Measurements from ENCODE around the gene CD33.
"Not testable (repeated sequence)": the region's sequence is repeated elsewhere in the genome, so short reads cannot be mapped to it uniquely, and the experiment has no call there.

The CD33 gene

DNA sequence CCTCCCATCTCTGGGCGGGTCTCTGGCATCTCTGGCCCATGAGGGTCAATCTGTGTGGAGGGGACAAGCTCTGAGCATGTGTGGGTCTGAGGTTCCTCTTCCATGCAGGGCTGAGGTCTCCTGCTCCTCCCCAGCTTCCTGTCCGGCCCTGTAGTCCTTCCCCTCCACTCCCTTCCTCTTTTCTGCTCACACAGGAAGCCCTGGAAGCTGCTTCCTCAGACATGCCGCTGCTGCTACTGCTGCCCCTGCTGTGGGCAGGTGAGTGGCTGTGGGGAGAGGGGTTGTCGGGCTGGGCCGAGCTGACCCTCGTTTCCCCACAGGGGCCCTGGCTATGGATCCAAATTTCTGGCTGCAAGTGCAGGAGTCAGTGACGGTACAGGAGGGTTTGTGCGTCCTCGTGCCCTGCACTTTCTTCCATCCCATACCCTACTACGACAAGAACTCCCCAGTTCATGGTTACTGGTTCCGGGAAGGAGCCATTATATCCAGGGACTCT is at the start of gene CD33:
Gene CD33 (plus strand): TSS at position 183 of the 496 bp plus-strand sequence. CDS start 39 bp downstream, at position 222.
- not testable (repeated sequence) for DNase-seq

DNA sequence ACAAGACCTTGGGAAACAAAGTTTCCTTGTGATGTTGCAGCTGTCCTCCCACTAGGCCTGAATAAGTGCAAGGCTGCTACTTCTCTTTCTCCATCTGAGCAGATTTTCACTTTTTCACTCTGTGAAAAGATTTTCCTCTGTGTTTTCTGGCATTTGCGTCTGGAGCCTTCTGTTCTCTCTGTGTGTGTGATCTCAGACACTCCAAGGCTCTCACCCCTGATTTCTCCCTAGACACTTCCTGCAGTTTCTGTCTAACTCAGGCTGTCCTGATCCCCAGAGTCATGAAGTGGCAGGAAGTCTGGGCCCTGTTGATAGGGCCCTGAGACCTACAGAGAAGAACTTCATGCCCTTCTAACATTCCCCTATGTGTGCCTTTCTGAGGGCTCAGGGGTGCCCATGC is 45.6 kb upstream of the CD33 start:
- no peak for DNase-seq

DNA sequence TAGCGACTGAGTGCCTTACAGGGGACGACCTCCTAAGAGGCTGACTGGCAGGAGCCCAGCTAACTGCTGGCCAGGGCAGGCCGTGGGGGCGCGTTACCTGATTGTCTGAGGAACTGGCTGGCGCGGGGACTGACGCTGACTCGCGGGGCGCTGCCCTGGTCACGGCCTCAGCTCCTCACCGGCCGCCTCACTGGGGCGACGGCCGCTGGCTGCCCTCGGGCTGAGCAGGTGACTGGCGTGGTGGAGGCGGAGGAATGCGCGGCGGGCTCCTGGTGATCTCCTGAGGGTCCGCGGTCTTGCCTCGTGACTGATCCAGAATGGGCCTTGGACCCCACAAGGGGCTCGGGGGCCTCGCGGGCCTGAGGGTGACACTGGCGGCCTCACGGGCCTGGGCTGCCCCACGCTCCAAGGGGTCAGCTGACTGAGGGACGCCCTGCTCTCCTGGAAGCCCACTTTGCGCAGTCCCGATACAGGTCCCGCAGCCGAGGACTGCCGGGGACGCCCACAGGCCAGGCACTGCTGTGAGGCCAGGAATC is 43.4 kb upstream of the CD33 start:
- no peak for DNase-seq

DNA sequence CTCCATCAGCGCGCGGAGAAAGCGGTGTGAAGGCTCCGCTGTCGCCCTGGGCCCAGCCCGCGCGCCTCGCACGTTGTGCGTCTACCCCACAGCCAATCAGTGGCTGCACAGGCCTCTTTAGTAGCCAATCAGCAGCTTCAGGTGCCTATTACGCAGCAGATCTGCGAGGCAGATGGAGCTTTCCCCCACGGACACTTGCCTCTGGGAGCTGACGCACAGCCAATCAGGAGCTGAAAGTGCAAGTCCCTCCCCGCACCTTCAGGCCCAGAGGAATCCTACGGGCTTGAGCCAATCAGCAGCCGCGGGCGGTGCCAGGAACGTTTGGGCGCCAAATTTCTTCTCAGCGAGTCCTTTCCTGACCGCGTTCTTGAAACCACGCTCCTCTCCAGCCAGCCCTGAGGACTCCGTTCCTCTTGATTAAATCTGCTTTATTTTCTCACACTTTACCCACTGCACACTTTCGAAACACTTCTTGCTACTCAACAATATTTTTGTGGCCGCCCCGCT is 42.9 kb upstream of the CD33 start:
- no peak for DNase-seq

DNA sequence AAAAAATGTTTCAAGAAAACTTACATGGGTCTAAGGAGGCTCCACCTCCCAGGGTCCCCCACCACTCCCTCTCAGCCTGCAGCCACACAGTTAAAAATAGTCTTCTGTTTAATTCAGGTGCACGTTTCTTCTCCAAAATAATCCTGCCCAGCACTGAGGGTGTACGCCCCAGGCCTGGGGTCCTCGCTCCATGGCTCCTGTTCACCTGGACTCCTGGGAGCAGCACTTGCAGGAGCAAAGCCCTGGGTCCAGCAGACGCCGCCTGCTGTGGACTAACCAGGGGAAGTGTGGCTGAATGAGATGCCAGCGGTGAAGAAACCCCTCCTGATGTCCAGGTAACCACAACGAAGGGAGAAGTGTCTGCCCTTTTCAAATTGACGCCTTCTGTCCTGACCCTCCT is 41.3 kb upstream of the CD33 start:
- DNase-seq, result no peak

DNA sequence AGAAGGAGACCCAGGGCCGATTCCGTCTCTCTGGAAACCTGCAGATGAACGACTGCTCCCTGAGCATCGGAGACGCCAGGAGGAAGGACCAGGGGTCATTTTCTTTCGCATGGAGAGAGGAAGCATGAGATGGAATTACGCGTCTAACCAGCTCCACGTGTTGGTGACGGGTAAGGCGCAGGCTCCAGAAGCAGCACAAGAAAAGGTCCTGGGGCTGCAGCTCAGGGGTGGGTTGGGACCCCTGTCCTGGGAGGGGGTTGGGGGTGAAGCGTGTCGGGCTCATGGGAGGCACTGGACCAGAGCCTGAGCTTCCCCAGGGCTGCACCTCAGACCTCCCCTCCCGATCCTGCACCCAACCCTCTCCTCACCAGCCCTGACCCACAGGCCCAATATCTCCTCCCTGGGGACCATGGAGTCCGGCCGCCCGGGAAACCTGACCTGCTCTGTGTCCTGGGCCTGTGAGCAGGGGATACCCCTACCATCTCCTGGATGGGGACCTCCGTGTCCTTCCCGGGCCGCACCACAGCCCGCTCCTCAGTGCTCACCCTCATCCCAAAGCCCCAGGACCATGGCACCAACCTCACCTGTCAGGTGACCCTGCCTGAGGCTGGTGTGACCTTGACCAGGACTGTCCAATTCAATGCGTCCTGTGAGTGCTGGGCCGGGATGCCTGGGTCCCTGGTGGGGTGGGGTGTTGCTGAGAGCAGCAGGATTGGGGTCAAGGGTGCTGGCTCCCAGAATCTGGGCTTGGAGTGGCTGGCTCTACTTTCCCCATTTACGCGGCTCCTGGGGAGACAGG is 39.6 kb upstream of the CD33 start:
- DNase-seq, result no peak

DNA sequence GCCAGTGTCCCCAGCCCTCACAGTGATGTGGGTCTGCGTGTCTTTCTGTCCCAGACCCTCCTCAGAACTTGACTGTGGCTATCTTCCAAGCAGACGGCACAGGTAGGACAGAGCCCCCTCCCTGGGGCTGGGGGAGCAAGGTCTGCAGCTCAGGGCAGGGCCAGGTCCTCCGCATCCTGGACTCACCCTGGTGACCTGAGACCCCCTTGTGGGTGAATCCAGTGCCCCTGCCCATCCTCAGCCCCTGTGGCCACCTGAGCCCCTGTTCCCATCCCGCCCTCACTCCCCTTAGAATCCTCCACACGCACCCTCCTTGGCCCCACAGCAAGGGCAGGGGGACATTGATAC is 39.0 kb upstream of the CD33 start:
- DNase-seq, result no peak

DNA sequence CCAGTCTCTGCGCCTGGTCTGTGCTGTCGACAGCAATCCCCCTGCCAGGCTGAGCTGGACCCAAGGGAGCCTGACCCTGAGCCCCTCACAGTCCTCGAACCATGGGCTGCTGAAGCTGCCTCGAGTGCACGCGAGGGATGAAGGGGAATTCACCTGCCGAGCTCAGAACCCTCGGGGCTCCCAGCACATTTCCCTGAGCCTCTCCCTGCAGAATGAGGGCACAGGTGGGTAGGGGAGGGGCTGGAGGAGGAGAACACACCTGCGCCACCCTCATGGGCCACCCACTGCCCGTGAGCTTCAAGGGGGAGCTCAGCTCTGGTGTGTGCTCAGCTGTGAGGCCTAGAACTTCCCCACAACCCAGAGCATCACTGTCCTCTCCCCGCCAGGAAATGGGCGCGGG is 38.6 kb upstream of the CD33 start:
- DNase-seq, result no peak

DNA sequence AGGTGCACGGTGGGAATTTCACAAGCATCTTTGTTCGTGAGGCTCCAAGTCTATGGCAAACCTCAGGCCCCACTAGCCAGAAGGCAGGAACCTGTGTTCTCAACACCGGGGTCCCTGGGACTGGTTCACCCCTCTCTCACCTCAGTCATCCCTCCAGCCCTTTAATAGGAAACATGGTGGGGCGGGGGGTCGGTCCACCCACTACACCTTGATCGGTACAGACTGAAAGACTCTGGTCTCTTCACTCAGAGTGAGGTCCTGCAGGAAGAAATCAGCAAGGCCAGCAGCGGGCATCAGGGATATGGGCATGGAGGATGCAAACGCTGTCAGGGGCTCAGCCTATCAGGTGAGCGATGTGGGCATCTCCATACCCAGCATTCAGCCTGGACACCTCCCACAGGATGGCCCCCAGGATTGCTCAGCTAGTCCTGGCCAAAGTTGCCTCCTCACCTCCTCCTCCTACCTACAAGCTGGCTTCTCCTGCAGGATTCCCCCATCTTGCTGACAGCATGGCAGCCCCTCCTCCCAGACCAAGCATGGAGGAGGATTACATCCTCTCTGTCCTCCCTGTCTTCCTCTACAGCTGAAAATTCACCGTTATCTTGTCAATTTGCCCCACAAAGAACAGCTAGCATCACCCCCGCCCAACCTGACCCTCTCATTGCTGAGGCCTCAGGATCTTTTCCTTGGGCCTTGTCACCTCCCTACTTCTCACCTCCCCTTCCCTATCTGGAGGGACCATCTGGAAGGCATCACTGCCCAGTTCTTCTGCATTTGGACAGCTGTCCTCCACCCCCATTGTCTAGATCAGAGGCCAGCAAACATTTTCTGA is 37.3 kb upstream of the CD33 start:
- DNase-seq, result no peak

DNA sequence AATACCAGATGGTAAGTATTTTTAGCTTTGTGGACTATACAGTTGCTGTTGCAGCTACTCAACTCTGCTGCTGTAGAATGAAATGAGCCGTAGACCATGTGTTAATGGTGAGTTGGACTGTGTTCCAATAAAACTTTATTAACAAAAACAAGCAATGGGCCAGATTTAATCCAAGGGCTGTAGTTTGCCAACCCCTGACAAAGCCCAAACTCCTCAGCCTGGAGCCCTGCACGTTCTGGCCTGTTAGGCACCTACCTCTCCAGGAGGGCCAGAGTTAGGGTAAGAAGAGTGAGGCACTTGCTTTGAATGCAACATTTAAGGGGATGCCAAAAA is 36.7 kb upstream of the CD33 start:
- no peak for DNase-seq

DNA sequence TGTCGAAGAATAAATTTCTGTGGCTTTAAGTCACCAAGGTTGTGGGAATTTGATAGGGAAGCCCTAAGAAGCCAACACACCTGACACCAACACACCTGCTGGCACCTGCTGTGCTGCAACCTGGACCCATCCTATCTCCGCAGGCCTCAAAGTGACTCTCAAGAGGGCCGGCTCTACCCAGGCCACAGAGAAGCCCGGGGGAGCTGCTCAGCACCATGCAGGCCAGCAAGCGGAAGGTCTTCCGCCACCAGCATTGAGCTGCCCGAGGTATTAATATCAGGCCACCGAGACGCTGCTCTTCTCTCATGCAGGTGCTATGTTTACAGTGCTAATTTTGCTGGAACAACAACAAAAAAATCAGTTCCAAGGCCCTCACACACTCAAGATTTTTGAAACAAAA is 32.2 kb upstream of the CD33 start:
- DNase-seq, result no peak

DNA sequence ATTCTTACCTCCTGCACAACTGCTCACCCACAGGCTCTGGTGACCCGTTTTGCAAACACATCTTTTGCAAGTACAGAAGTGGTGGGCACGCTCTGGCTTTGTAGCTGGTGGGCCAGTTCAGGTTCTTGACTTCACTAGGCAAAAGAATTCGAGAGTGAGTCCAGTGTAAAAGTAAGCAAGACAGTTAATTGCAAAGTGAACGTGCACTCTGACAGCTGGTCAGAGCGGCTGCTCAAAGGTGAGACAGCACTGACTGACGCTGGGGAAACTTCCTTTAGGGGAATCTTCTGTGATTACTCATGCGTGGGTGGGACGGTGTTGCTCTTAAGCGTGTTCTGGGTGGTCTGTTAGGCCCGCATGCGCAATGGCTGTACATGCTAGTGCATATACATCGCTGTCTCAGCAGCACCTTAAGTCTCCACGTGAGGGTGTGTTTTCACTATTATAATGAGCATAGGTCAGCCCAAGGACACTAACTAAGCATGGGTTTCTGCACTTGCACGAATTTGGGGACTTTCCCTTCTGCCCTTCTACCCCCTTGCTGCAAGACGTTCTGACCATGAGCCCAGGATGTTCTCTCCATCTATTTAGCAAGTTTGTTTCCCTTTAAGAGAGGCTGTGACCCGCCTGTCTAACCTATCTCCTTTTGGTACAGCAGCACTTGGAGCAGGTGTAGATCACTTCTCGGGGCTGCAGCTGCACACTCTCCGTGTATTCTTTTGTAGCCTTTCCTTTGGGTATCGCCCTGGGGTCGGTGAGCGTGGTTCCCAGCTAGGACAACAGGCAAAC is 30.2 kb upstream of the CD33 start:
- no peak for DNase-seq

DNA sequence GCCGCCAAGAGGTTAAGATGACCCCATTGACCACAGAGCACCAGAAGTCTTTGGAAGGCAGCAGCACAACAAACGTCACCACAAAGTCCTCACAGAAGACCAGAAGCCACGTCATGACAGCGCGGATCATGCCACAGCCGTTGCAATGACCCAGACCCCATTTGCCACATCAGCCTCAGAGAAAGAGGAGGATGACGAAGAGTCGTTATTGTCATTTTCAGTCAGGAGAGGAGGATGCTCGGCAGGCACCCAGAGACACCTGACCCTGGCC is 29.6 kb upstream of the CD33 start:
- DNase-seq, result no peak

DNA sequence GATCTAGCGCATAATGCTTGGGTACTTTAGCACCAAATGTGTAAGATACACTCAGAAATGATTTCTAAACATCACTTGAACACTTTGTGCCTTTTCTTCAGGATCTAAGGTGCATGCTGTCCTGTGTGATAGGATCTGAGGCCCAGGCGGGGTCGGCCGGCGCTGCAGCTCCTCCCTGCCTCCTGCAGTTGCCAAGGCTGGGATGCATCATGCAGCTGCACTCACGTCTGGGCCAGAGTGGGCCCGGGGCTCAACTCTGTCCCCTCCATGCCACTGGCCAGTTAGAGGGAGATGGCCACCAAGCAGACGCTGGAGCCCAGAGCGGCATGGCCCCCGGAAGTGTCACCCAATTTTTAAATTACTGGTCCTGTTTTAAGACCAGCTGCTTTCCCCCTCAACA is 29.3 kb upstream of the CD33 start:
- DNase-seq, result no peak

DNA sequence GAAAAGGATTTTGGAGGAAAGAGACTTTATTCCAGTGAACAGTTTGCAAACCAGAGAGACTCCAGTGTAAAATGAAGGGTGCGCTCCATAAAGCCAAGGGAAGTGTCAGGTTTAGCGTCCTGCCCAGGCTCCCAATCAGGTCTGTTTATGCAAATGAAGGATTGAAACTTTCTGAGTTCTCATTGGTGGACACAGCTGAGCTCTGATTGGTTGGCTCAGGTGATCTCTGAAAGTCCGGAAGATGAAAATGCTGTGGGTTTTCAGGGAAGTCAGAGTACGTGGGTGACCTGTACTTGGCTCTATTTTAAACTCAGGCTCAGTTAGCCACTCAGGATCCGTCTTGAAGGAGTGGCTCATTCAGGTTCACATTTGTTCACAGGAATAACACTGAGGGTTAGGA is 28.7 kb upstream of the CD33 start:
- no peak for DNase-seq

DNA sequence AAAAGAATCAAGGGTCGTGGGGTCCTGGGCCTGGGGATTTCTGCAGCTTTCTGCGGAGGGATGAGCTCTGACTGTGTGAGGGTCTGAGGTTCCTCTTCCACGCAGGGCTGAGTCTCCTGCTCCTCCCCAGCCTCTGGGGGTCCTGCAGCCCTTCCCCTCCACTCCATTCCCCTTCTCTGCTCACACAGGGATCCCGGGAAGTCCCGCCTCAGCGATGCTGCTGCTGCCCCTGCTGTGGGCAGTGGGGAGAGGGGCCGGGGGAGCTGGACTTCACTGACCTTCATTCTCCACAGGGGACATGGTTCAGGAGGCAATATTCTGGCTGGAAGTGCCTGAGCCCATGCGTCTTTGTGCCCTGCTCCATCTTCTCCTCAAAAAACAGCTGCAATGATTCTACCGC is 26.2 kb upstream of the CD33 start:
- no peak for DNase-seq

DNA sequence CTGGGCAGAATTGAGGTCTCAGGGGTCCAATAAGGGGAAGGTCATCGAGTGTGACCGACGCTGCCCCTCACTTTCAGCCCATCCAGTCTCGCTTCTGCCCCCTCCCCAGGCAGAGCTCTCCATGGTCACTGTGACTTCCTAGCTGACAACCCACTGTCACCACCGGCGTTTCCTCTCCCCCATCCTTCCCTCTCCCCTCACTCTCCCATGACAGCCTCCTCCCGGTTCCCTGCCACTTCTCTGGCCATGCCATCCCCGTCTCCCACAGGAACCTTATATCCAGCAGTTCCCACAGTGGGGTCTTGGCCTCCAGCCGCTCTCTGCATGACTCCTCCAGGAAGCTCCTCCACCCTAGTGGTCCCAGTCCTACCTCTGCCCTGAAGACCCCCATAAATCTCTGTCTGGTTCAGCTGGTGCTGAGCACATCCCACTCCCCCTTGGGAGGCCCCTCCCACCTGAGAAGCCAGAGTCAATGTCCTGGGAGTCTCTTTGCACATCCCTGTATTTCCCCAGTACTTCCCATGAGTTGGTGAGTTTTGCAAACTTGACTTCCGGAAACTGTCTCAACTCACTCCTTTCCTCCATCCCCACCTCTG is 24.7 kb upstream of the CD33 start:
- DNase-seq, result no peak

DNA sequence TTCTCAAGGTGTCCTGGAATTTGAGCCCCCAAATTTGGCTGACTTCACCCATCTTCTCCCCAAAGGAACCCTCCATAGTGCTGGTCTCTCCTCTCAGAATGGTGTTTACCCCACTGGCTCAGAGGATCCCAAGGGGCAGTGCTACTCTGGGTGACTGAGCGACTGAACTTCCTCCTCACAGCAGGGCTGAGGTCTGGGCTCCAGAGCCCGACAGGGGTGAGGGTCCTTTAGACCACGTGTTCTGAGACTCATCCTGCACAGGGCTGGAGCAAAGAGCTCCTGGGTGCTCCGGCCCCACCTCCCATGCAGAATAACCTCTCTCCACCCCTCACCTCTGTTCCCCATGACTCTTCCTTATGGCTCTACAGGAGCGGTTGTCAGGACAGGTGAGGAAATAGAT is 23.2 kb upstream of the CD33 start:
- DNase-seq, result no peak

DNA sequence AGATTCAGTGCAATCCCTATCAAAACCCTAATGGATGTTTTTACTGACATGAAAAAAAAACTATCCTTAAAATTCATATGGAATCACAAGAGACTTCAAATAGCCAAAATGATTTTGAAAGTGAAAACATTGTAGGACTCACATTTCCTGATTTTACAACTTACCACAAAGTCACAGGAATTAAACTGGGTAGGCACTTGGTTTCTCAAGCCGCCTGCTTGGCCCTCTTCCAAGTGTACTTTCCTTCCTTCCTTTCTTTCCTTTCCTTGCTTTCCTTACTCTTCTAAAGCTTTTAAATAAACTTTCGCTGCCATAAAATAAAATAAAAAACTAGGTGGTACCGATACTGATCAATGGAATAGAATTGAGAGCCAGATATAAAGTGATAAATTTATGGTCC is 21.0 kb upstream of the CD33 start:
- no peak for DNase-seq

DNA sequence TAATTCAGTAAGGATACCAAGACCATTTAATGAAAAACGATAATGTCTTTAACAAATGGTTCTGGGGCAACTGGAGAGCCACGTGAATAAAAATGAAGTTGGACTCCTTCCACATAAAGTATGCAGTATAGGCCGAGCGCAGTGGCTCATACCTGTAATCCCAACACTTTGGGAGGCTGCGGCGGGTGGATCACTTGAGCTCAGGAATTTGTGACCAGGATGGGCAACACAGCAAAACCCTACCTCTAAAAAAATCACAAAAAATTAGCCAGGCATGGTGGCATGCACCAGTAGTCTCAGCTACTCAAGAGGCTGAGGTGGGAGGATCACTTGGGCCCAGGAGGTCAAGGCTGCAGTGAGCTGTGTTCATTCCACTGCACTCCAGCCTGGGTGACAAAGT is 20.6 kb upstream of the CD33 start:
- DNase-seq, result no peak

DNA sequence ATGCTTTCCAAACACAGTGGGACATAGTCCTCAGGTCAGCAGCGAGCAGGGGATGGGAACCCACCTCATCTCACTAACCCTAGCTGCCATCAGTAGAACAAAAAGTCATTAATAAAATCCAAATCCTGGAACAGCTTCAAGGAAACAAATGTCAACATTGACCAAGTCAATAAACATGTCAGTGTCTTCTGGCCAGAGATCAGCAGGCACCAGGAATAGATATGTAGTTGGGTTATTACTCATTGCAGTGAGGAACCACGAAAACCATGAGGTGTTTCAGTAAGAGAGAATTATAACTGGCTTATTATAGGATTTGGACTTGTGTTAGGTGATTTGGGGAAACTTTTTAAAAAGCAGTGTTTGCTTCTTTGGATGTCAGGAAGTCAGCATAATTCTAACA is 17.1 kb upstream of the CD33 start:
- DNase-seq, result no peak

DNA sequence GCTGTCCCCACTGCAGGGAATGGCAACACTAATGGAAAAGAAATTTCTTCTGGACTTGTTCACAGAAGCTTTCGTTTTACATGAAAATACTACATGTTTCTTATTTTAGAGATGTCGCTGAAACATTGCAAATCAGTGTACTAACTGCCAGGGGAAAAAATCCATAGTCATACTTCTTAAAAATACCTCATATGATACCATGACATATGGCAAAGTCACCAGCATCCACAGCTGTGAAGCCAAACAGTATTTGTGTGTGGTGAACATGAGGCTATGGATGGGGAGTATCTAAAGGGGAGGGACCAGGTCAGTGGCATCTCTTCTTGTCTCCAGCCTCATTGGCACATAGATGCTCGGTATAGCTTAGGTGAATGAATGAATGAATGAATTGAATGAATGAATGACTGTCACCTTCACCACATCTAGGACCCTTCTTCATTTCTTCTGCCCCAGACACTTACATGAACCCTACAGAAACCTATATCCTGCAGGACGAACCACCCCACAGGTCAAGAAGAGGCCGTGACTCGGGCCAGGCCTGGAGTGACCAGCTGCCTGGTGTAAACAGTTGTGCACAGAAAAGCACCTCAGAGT is 14.6 kb upstream of the CD33 start:
- no peak for DNase-seq

Data from DMS79 (cell line).